ENCODE results near the gene ACKR4.
"Not testable (repeated sequence)": the region's sequence is repeated elsewhere in the genome, so short reads cannot be mapped to it uniquely, and the experiment has no call there.

The ACKR4 gene

DNA sequence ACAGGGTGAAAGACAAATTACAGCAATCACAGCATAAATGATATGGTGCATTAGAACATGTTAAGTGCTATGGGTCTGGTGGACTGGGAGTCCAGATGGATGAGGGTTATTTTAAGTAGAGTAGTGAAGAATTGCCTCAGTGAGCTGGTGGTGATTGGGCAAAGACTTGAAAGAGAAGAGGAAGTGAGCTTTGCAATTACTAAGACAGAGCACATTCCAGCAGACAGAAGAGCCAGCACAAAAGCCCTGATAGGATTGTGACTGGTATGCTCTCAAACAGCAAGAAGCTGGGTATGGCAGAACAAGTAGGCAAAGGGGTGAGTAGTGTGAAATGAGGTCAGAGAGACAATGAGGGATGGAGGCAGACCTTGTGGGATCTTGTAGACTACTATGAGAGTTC lies 2.1 kb upstream of the ACKR4 start:
- no peak for DNase-seq

DNA sequence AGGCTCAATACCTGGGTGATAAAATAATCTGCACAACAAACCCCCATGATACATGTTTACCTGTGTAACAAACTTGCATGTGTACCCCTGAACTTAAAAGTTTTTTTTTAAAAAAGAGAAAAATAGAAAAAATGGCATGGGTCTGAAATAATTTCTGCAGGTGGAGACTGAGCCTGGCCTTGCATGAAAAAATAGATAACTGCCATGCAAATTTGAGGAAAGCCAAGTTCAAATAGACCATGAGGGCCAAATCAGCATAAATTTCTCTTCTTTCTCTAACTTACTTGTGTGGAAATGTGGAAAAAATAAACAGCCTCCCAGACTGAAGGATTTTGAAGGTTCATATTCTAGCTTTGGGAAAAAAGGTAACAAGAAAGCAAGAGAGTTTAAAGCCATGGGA lies 744 bp upstream of the ACKR4 start:
- no peak for DNase-seq

DNA sequence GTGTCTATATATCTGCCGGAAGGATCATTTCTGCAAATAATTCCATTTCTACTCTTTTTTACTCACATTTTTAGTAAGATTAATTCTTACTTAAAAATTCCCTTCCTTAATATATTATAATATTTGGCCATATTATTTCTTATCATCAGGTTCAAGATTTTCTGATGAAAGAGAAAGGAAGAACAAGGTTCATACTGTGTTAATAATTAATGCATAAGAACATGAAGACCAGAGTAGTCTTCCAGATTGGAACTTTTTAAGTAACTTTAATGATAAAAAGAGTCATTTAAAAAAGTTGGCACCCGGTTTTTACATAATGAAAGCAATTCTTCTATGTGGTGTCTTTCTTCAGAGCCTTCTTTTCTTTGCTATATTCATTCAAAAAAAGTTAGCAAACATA lies 590 bp downstream of the ACKR4 start:
- no peak for DNase-seq

DNA sequence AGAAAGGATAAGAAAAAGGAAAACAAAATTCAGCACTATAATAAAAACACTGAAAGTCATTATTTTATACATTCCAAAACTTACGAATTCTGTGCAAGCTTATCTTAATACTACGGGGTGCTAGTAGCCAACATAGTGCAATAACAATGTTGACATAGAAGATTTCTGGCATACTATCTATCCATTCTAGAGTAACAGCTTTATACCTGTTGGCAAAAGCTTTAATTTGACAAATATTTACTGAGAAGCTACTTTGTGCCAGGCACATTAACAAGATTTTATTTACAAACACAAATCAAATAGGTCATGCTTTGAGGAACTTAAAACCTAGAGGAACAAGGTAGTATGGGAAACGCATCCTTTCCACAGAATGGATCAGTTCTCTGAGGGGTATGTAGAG lies 1.1 kb downstream of the ACKR4 start:
- no peak for DNase-seq

DNA sequence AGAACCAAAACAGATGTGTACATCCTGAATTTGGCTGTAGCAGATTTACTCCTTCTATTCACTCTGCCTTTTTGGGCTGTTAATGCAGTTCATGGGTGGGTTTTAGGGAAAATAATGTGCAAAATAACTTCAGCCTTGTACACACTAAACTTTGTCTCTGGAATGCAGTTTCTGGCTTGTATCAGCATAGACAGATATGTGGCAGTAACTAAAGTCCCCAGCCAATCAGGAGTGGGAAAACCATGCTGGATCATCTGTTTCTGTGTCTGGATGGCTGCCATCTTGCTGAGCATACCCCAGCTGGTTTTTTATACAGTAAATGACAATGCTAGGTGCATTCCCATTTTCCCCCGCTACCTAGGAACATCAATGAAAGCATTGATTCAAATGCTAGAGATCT lies 3.5 kb downstream of the ACKR4 start:
- DNase-seq = not testable (repeated sequence)

DNA sequence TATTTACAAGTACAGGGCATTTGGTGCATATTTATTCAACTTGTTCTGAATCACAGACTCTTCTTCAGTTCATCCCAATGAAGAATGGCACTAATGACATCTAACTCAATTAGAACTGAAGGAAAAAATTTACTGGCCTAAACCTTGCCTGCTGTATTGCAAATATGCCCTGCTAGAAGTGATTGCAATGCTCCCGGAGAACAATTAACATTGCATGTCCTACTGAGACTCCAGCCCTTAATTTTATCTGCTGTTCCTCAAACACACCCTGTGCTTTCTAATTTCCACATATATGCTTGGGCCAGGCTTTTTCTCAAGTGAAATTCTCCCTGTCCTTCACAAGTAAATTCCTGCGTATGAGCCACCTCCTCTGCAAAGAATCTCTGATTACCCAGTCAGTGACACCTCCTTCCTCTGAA lies 8.3 kb downstream of the ACKR4 start:
- no peak for DNase-seq

DNA sequence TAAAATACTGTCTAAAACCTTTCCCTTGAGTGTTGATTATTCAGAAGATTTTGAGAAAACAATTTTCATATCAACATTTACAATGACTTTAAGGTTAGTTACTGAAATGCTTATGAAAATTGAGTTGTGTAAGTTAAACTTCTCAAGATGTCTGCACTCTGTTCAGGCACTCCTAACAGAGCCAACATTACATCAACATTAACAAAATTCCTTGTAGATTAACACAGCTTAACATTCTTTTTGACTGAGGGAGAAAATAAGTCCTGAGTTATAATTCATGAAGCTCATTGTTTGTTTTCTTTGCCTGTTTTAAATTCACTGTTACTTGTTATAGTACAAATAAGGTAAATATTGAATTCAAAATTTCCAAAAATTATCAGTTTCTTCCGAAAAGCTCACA lies 9.0 kb downstream of the ACKR4 start:
- no peak for DNase-seq

DNA sequence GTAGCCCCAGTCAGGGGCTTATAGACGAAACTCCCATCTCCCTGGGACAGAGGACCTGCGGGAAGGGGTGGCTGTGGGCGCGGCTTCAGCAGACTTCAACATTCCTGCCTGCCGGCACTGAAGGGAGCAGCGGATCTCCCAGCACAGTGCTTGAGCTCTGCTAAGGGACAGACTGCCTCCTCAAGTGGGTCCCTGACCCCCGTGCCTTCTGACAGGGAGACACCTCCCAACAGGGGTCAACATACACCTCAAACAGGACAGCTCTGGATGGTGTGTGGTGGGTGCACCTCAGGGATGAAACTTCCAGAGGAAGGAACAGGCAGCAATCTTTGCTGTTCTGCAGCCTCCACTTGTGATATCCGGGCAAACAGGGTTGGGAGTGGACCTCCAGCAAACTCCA lies 9.6 kb downstream of the ACKR4 start:
- DNase-seq = not testable (repeated sequence)

DNA sequence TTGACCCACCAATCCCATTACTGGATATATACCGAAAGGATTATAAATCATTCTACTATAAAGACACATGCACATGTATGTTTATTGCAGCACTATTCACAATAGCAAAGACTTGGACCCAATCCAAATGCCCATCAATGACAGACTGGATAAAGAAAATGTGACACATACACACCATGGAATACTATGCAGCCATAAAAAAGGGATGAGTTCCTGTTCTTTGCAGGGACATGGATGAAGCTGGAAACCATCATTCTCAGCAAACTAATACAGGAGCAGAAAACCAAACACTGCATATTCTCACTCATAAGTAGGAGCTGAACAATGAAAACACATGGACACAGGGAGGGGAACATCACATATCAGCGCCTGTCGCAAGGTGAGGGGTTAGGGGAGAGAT lies 18.2 kb downstream of the ACKR4 start:
- not testable (repeated sequence) for DNase-seq

DNA sequence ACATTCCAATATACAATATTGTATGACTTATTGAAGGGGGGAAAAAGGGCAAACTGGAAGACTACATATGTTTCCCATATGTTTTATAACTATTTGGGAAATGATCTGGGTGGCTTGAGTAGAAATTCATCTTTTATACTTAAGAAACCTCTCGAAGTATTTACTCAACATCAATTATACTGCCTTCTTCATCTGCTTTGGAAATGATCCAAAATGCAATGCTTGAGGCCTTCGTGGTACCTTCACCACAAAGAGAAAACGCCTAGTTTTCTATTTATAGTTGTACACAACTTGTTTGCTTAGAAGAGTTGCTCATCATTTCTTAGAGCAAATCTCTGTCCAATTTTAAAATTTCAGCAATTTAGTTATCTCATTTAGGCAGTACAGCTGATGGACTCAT lies 18.8 kb downstream of the ACKR4 start:
- DNase-seq = no peak

DNA sequence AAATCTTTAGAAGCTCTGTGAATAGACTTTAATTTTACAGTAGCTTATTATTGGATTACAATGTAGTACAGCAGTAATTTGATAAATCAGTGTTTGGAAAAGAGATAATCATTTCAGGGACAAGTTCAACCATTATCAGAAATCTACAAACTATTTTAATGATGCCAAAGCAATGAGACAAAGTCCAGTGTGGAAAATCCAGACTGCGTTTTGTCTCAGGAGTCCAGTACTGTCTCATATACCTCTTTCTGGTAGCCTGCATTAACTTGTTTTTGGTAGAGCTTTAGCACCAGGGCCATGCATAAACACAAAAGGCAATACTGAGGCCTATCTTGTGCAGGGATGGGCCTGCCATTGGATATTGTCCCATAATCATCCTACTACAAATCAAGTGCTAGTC lies 19.7 kb downstream of the ACKR4 start:
- no peak for DNase-seq

DNA sequence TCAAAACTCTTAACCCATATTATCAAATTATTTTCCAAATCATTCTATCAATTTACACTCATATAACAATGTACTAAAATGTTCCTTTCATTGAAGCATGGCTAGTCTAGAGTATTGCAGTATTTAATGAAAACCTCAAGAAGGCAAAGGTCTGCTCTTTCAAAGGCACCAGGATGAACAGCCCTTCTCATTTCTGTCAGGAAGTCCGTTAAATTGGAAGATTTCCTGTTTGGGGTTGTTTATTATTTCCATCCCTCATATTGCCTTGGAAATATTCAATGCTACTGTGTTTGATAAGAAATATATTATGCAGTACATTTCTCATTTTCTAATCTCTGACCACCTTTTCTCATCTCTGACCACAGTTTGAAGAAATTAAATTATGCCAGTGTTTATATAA lies 25.1 kb downstream of the ACKR4 start:
- DNase-seq = no peak

DNA sequence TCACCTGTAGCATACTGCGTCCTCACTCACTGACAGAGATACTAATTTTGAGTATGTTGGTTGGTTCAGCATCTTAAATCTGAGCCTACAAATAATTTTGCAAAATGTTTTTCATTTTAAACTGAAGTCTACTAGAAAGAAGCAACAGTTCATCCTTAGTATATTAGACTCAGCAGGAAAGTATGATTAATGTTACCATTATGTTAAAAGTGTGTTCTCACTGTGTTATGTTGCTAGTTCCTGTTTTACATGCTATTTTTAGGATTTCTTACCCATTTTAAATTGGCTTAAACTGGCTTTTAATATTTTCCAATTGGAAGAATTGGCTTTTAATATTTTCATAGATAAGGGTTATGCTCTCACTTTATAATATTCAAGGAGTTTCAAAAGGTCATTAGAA lies 25.7 kb downstream of the ACKR4 start:
- DNase-seq = no peak

DNA sequence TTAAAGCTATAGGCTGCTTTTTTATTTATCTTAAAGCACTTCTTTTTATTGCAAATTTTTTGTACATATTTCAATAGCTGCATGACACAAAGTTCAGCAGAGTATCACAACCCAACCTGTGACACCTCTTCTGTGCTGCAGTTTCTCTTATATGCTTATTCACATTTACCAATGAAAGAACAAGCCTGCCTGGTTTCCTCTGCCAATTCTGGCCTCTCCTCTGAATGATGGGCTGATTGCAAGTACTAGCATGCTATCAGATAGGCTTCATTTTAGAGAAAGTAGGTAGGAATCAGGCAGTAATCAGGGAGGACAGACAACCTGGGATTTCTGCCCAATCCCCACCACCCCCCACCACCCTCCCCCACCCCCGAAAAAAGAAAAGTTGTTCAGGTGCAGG lies 26.6 kb downstream of the ACKR4 start:
- DNase-seq = no peak

DNA sequence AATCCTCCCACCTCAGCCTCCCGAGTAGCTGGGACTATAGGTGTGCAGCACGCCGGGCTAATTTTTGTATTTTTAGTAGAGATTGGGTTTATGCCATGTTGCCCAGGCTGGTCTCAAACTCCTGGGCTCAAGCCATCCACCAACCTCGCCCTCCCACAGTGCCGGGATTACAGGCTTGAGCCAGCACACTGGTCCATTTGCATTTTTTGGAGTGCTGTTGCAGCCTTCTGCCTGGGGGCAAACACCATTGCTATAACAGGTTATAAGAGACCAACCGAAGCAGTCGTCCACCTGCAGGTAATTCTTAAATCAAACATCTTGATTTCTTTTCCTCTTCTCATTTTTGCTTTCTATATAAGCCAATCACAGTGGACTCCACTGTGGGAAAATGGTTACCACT lies 27.7 kb downstream of the ACKR4 start:
- no peak for DNase-seq

DNA sequence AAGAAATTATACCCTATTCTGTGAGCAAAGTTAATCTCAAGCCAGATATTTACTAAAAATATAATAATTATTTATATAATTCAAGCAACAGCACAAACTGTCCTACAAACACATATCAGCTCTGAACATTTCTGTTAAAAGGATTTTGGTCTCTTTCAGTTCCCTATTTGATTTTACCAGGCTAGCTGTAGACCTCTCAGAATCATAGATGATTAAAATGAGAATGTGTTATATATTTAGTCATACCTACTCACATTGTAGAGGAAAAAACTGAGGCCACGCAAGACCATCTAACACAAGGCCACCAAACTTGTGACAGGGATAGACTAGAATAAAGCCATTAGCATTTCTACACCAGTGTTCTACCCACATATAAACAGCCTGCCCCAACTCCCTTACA lies 28.5 kb downstream of the ACKR4 start:
- no peak for DNase-seq

DNA sequence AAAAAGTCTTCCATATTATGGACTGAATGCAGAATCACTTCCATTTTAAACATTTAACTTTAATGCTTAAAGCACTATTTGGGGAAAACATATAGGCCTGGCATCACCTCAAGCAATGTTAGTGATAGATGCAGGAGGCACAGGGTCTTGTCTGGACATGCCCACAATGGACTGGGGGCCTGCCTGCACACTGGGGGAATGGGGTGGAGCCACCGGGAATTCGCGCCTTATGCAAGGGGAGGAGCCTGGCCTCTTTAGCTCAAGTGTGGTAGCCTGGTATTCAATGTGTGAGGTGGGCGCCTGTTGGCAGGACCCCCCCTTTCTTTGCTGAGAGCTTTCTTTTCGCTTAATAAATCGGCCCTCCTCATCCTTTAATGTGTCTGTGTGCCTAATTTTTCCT lies 29.9 kb downstream of the ACKR4 start:
- DNase-seq = no peak

DNA sequence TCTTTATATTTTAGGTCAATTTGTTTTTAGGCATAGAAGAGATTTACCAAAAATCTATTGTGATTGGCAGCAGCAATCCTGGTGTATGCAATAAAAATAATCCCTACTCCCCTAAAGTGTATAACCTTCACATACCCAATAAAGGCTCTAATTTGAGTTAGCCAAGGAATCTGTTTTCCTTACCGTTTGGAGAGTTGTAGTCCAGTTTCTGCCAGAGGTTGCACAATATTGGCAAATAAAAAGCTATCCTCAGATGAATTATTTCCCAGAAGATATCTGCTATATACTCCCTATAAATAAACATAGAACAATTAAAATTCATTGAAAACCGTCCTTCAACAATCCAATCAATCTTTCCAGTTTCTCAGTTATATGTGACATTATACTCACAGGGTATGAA lies 31.1 kb downstream of the ACKR4 start:
- DNase-seq = no peak

DNA sequence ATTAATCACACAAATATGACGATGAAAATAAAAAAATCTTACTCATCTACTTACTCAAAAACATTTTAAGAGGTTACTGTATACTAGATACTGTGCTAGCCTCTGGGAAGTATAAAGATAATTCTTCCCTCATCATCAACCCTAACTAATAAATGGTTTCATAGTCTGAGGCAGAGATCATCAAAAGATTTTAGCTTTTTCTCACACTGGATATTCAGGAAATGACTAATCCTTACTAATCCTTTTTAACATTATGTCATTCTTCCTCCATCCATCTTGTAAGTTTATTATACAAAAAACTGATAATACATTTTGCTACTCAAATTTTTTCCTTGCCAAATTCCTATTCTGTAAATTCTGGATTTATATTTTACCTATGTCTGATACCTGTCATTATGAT lies 32.9 kb downstream of the ACKR4 start:
- DNase-seq = no peak

DNA sequence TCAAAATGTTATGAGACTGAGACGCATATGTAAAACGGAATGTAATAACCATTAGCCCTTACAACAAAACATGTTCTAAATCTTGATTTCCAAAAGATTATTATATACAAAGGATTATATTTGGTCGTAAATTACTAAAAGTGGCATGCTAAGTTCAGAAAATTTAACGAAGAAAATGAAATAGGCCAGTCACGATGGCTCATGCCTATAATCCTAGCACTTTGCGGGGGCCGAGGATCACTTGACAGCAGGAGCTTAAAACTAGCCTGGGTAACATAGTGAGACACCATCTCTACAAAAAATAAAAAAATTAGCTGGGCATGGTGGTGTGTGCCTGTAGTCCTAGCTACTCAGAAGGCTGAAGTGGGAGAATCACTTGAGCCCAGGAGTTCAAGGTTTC lies 33.5 kb downstream of the ACKR4 start:
- no peak for DNase-seq

DNA sequence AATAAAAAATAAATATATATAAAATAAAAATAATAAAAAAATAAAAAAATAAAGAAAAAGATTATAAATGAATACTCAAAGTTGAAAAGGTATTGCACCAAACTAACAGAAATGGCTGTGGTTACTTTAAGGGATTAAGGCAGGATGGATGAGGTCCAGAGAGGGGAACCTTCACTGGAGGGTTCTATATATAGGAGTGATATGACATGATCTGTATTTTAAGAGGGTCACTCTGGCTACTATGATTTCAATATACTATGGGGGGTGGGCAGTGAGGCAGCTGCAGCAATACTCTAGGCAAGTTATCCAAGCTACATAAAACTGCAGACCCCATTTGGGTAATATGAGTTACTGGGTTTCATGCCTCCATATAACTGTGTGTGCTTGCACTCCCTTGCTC lies 38.0 kb downstream of the ACKR4 start:
- no peak for DNase-seq

DNA sequence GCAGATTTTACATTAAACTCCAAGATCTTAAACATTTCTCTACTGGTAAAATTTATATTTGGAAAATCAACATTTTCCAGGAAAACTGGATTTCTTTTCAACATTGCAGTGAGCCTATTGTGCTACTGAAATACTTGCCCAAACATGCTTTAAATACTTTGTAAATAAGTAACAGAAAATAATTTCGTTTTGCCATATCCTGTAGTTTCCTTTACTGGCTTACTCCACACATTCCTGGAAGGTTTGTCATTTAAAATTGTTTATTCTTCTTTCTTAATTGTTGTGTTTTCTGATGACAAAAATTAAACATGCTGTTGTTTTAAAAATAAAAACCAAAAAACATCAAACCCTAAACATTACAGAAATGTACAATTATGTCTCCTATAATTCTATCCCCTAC lies 40.5 kb downstream of the ACKR4 start:
- no peak for DNase-seq

DNA sequence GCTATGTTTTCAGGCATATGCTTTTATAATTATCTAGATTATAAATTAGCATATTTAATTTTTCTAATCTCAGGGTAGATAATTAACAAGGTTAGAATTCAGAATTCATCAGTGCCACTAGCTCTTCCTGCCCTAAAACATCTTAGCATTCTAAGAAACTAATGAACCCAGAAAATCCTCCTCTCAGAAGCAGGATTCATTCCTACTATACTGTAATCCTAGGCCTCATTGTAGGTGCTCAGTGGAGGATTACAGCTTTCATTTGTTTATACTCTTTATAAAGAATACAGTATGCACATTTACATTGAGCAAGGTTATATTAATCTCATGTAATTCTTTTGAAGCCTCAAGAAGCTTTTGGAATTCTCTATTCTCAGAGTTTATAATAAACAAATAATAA lies 41.6 kb downstream of the ACKR4 start:
- no peak for DNase-seq

DNA sequence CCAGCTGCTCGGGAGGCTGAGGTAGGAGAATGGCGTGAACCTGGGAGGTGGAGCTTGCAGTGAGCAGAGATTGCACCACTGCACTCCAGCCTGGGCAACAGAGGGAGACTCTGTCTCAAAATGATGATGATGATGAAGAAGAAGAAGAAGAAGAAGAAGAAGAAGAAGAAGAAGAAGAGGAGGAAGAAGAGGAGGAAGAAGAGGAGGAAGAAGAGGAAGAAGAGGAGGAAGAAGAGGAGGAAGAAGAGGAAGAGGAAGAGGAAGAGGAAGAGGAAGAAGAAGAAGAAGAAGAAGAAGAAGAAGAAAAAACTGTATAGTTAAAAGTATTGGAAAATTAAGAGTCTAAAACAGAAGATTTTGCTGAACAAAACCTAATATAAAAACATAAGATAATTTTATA lies 44.4 kb downstream of the ACKR4 start:
- not testable (repeated sequence) for DNase-seq

DNA sequence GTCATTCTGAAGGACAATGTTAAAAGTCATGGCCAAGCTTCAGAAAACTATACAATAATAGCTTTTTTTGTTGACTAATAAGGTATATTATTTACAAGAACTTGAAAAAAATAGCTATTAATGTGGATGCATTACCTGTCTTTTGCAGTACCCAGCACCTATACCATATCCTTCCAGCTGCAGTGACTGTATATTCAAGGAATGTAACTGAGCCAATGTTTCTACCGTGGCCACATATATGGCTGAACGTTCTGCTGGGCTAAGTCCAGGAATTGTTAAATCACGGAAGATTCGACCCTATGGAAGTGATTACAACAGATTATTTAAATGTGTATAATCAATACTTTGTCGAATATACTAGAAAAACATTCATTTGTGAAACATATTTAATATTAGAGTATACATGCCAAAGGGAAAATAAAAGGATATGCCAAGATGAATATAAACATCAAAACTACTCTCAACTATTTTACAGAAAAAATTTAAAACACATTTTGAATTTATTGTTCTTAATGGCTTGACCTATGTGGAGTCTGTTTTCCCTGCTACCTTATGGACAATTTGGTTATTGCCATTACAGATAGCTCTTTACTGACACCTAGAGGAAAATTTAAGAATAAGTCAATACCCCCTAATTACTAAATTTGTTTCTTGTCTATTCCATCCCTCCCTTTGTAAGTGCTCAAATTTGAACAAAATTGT lies 44.9 kb downstream of the ACKR4 start:
- DNase-seq = peak; percentile 65

DNA sequence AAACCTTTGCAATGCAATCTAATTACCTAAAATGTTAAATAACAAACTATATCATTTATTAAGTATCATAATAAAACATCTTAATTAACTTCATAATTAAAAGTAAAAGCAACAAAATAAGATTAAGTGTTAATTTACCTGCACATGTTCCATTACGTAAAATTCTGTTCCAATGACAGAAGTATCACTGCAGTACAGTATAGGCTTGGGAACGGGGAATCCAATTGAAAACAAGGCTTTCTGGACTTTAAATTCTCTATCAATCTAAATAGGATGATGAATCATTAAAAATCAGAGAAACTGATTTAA lies 45.4 kb downstream of the ACKR4 start:
- DNase-seq = no peak
